ENCODE measurements around the gene REL. TPM values are rescaled to one million over a fixed set of nuclear protein-coding genes. Genes with fewer than 3 reads are reported as not detected.

The REL gene
- polyA plus RNA-seq (2013), result 6.6 and 6.9 TPM in 2 replicates

DNA sequence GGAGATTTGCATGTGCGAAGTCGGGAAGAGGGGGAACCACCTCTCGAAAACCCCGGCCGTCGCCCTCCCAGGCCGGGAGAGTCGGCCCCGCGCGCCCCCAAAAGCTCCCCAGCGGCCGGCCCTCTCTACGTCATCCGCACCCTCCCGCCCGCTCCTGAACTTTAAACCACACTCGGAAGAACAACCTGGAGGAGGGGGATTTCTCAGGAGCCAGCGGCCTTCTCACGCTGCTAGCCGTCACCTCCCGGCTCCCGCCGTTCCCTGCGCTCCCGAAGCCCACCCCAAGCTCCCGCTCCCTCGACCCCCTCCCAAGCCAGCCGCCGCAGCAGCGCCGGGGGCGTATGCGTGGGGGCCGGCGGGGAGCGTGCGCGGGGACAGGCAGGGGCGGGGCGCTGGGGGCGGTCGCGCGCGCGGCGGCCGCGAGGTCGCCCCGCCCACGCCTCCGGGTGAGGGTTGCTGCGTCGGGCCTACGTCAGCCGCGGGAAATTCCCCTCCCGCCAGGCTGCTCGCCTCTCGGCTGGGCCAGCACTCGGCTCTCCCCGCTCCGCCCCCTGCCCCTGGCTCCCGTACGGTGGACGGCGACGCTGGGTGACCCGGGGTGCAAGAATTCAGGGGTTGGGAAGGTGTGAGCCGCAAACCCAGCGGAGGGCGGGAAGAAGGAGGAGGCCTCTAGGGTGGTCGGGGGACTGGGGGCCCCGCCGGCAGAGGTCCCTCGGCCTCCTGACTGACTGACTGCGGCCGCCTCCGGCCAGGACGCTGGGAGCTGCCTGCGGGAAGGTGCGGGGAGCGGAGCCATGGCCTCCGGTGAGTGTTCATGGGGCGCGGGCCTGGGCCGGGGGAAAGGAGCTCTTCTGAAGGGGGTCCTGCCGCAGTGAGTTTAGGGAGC is at the start of gene REL:
Gene REL (plus strand): TSS at position 528 of the 886 bp plus-strand sequence. CDS start 267 bp downstream, at position 795.
- no CpG with 5 or more reads among the region's 90 CpGs for WGBS (ENCODE audit: extremely low coverage, insufficient coverage, insufficient read length)

DNA sequence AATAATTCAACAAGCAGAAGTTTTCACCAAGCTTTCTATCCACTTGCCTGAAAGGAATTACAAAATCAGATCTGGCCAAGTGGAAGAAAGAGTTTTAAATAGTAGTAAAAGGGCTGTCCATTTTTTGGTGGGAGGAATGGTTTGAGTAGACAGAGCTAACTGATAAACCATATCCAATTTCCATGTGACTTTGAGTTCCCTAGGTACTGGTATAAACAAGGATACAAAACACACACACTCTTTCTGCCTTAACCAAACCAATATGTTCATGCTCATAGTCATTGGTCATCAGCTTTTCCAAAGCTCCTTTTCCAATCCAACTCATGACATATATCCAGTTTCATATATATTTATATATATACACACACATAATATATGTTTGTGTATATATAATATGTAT is 49.5 kb upstream of the REL start:
- Histone ChIP-seq H4K8ac (ENCODE audit: low read depth, low read length) (no peak overlapping the region), H2BK12ac (ENCODE audit: low read length) (no peak overlapping the region), H2AK5ac (ENCODE audit: low read length) (no peak overlapping the region), H4K12ac (ENCODE audit: low read depth, low read length) (no peak overlapping the region), H4K91ac (ENCODE audit: low read depth, low read length) (no peak overlapping the region), H3K9me3 (ENCODE audit: insufficient read depth, low read depth, low read length) (peaks cover 5% of the 10 kb centered on the region), H3K9ac (ENCODE audit: low read length) (no peak overlapping the region), H3K79me2 (ENCODE audit: control insufficient read depth, insufficient read depth, low read length, poor library complexity) (no peaks in the 10 kb centered on the region), H2BK120ac (ENCODE audit: insufficient read depth, low read length, poor library complexity) (no peak overlapping the region), H3K36me3 (ENCODE audit: control insufficient read depth in 1 of 2, insufficient read depth in 2 of 2, low read length in 2 of 2) (no peaks in the 10 kb centered on the region), H3K23ac (ENCODE audit: low read length) (no peak overlapping the region), H2AFZ (ENCODE audit: insufficient read depth, low read length, poor library complexity) (no peak overlapping the region), H3K4ac (ENCODE audit: low read depth, low read length) (no peak overlapping the region), H3K27ac (ENCODE audit: low read depth, low read length) (no peak overlapping the region), H3K4me2 (ENCODE audit: low read length) (no peak overlapping the region), H3K4me1 (ENCODE audit: control insufficient read depth in 1 of 2, insufficient read depth in 2 of 2, low read length in 2 of 2) (no peaks in the 10 kb centered on the region), H2BK5ac (ENCODE audit: low read depth, low read length, poor library complexity) (no peak overlapping the region), H3K14ac (ENCODE audit: low read length) (no peak overlapping the region), H3K18ac (ENCODE audit: low read length) (no peak overlapping the region), H3K27me3 (ENCODE audit: insufficient read depth, low read length) (no peaks in the 10 kb centered on the region), H3K4me3 (ENCODE audit: low read depth, low read length) (no peak overlapping the region), H3K79me1 (ENCODE audit: low read length) (no peaks in the 10 kb centered on the region)
- DNase-seq, result no peak

More for the DNA sequence above, at the start of gene REL:
- Histone ChIP-seq H3K18ac (ENCODE audit: low read length) (peak within 1 kb of the TSS; percentile 92), H2BK12ac (ENCODE audit: low read length) (peak within 1 kb of the TSS; percentile 66), H2BK5ac (ENCODE audit: low read depth, low read length, poor library complexity) (peak within 1 kb of the TSS; percentile 94), H2BK120ac (ENCODE audit: insufficient read depth, low read length, poor library complexity) (peak within 1 kb of the TSS; percentile 84), H3K4me2 (ENCODE audit: low read length) (peak within 1 kb of the TSS; percentile 92), H3K36me3 (ENCODE audit: control insufficient read depth in 1 of 2, insufficient read depth in 2 of 2, low read length in 2 of 2) (no peaks in the 10 kb centered on the region), H3K23ac (ENCODE audit: low read length) (no peak within 1 kb of the TSS), H3K4me1 (ENCODE audit: control insufficient read depth in 1 of 2, insufficient read depth in 2 of 2, low read length in 2 of 2) (peaks cover 0 to 4% of the 10 kb centered on the region in 2 experiments), H3K79me1 (ENCODE audit: low read length) (peaks cover 10% of the 10 kb centered on the region), H3K9ac (ENCODE audit: low read length) (peak within 1 kb of the TSS; percentile 88), H4K12ac (ENCODE audit: low read depth, low read length) (peak within 1 kb of the TSS; percentile 88), H3K9me3 (ENCODE audit: insufficient read depth, low read depth, low read length) (no peaks in the 10 kb centered on the region), H3K27ac (ENCODE audit: low read depth, low read length) (peak within 1 kb of the TSS; percentile 83), H3K27me3 (ENCODE audit: insufficient read depth, low read length) (no peaks in the 10 kb centered on the region), H3K4me3 (ENCODE audit: low read depth, low read length) (peak within 1 kb of the TSS; percentile 97), H3K4ac (ENCODE audit: low read depth, low read length) (peak within 1 kb of the TSS; percentile 78), H3K79me2 (ENCODE audit: control insufficient read depth, insufficient read depth, low read length, poor library complexity) (peaks cover 7% of the 10 kb centered on the region), H2AK5ac (ENCODE audit: low read length) (no peak within 1 kb of the TSS), H2AFZ (ENCODE audit: insufficient read depth, low read length, poor library complexity) (peak within 1 kb of the TSS; percentile 92), H4K91ac (ENCODE audit: low read depth, low read length) (peak within 1 kb of the TSS; percentile 91), H3K14ac (ENCODE audit: low read length) (peak within 1 kb of the TSS; percentile 90), H4K8ac (ENCODE audit: low read depth, low read length) (peak within 1 kb of the TSS; percentile 88)
- DNase-seq, result peak; percentile 89 to 95

DNA sequence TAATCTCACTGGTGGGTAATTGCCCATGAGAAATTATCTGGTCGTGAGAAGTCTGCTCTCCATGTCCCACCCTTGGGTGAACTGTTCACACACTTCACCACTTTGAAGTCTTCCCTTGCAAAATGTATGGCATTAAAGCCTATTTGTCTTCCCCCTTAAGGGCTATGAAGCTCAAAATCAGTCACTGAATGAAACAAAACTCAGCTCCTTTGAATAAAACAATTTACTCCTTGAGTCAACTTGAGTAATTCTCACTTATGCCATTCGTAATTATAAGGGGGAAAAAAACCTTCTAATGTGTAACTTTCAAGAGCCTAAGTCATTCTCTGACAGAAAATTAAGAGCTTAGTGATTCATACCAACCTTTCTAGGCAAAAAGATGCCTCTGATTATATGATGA is 48.8 kb upstream of the REL start:
- no peaks in the 10 kb centered on the region for H3K4me1 ChIP-seq (ENCODE audit: control insufficient read depth in 1 of 2, insufficient read depth in 2 of 2, low read length in 2 of 2)
- no peak overlapping the region for H3K4ac ChIP-seq (ENCODE audit: low read depth, low read length)

DNA sequence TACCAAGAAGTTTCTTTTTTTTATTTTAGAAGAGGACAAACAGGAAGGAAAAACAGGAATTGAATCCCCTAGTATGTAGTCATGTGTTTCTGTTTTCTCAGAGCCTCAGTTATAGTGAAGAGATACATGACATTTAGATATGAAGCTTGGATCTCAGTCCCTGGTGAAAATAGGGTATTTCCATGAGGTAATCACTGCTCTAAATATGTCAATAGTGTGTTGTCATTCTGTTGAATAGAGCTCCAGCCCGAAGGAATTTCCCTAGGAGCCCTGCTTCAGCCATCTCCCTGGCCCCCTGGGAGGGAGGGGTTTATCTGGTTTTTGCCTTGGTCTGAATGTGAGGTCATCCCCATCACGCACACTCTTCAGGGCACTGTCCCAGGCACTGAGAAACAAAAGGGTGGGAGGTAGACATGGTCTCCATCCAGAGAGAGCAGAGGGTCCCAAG is 47.1 kb upstream of the REL start:
- Histone ChIP-seq H3K36me3 (ENCODE audit: control insufficient read depth in 1 of 2, insufficient read depth in 2 of 2, low read length in 2 of 2) (no peaks in the 10 kb centered on the region), H3K9me3 (ENCODE audit: insufficient read depth, low read depth, low read length) (peaks cover 3% of the 10 kb centered on the region), H3K4me2 (ENCODE audit: low read length) (no peak overlapping the region), H3K79me2 (ENCODE audit: control insufficient read depth, insufficient read depth, low read length, poor library complexity) (no peaks in the 10 kb centered on the region), H3K4me1 (ENCODE audit: control insufficient read depth in 1 of 2, insufficient read depth in 2 of 2, low read length in 2 of 2) (no peaks in the 10 kb centered on the region), H3K9ac (ENCODE audit: low read length) (no peak overlapping the region), H2AK5ac (ENCODE audit: low read length) (no peak overlapping the region), H4K8ac (ENCODE audit: low read depth, low read length) (no peak overlapping the region), H3K14ac (ENCODE audit: low read length) (no peak overlapping the region), H2BK5ac (ENCODE audit: low read depth, low read length, poor library complexity) (no peak overlapping the region), H3K4me3 (ENCODE audit: low read depth, low read length) (no peak overlapping the region), H2AFZ (ENCODE audit: insufficient read depth, low read length, poor library complexity) (no peak overlapping the region), H4K12ac (ENCODE audit: low read depth, low read length) (no peak overlapping the region), H2BK12ac (ENCODE audit: low read length) (no peak overlapping the region), H3K4ac (ENCODE audit: low read depth, low read length) (no peak overlapping the region), H3K18ac (ENCODE audit: low read length) (no peak overlapping the region), H3K27ac (ENCODE audit: low read depth, low read length) (no peak overlapping the region), H3K23ac (ENCODE audit: low read length) (no peak overlapping the region), H4K91ac (ENCODE audit: low read depth, low read length) (no peak overlapping the region), H3K79me1 (ENCODE audit: low read length) (no peaks in the 10 kb centered on the region), H2BK120ac (ENCODE audit: insufficient read depth, low read length, poor library complexity) (no peak overlapping the region), H3K27me3 (ENCODE audit: insufficient read depth, low read length) (no peaks in the 10 kb centered on the region)
- peak in 1 of 2 donors; percentile 30 for DNase-seq
- no CpG with 5 or more reads among the region's 2 CpGs for WGBS (ENCODE audit: extremely low coverage, insufficient coverage, insufficient read length)

More for the DNA sequence above, 48.8 kb upstream of the REL start:
- H2BK12ac ChIP-seq (ENCODE audit: low read length), result no peak overlapping the region
- H2BK120ac ChIP-seq (ENCODE audit: insufficient read depth, low read length, poor library complexity), result no peak overlapping the region
- H3K23ac ChIP-seq (ENCODE audit: low read length), result no peak overlapping the region
- no peak overlapping the region for H3K27ac ChIP-seq (ENCODE audit: low read depth, low read length)
- H3K27me3 ChIP-seq (ENCODE audit: insufficient read depth, low read length), result no peaks in the 10 kb centered on the region
- H4K8ac ChIP-seq (ENCODE audit: low read depth, low read length), result no peak overlapping the region
- no peaks in the 10 kb centered on the region for H3K36me3 ChIP-seq (ENCODE audit: control insufficient read depth in 1 of 2, insufficient read depth in 2 of 2, low read length in 2 of 2)
- no peak overlapping the region for H4K91ac ChIP-seq (ENCODE audit: low read depth, low read length)
- no peak overlapping the region for H2AFZ ChIP-seq (ENCODE audit: insufficient read depth, low read length, poor library complexity)
- no peak overlapping the region for H2AK5ac ChIP-seq (ENCODE audit: low read length)
- no peak overlapping the region for H3K9ac ChIP-seq (ENCODE audit: low read length)
- no peaks in the 10 kb centered on the region for H3K79me1 ChIP-seq (ENCODE audit: low read length)
- no peaks in the 10 kb centered on the region for H3K79me2 ChIP-seq (ENCODE audit: control insufficient read depth, insufficient read depth, low read length, poor library complexity)
- no peak overlapping the region for H3K18ac ChIP-seq (ENCODE audit: low read length)
- no peak overlapping the region for H2BK5ac ChIP-seq (ENCODE audit: low read depth, low read length, poor library complexity)
- no CpG with 5 or more reads among the region's 2 CpGs for WGBS (ENCODE audit: extremely low coverage, insufficient coverage, insufficient read length)
- H4K12ac ChIP-seq (ENCODE audit: low read depth, low read length), result no peak overlapping the region
- no peak overlapping the region for H3K4me2 ChIP-seq (ENCODE audit: low read length)
- peaks cover 5% of the 10 kb centered on the region for H3K9me3 ChIP-seq (ENCODE audit: insufficient read depth, low read depth, low read length)
- no peak overlapping the region for H3K4me3 ChIP-seq (ENCODE audit: low read depth, low read length)
- no peak for DNase-seq
- no peak overlapping the region for H3K14ac ChIP-seq (ENCODE audit: low read length)

Data from trophoblast cell (in vitro differentiated cells and primary cell).